HCT116 (cell line): ENCODE results near the gene NMNAT3. TPM values are rescaled to one million over a fixed set of nuclear protein-coding genes. Genes with fewer than 3 reads are reported as not detected.

Experiments used
- ATAC-seq: fragments of 200-7000 bp; cut with Tn5 transposase; 2 replicates; pipeline ENCODE4 v1.9.1; 2020; ENCODE audit warnings: mild to moderate bottlenecking, moderate library complexity
- BruUV-seq: library from RNA; stranded (reverse); fragments of 400-500 nt; replicated peaks from 2 replicates; lab custom pipeline; 2021; lab: Mats Ljungman, UMichigan
- CTCF ChIA-PET: fragments of 300-600 bp; sonication (Branson Sonifier 250); formaldehyde crosslinking; loops from one replicate; lab custom pipeline; 2021; ENCODE audit warnings: antibody characterized with exemption; lab: Charles Lee
- POLR2A ChIA-PET: fragments of 300-600, 350-600 bp; sonication (Branson Sonifier 250); formaldehyde crosslinking; loops from one replicate; lab custom pipeline; 2021; ENCODE audit warnings: antibody characterized with exemption; lab: Charles Lee
- RAD21 ChIA-PET, 2 experiments: fragments of 300-600 bp; sonication (Branson Sonifier 250); formaldehyde crosslinking; loops; one replicate each; lab custom pipeline; 2023; ENCODE audit warnings: low total read pairs in 2 of 2; ENCODE audit not compliant: uncharacterized antibody in 2 of 2, unreplicated experiment in 2 of 2, low non-redundant PET in 1 of 2; lab: Charles Lee
- DNase-seq: peaks from one replicate; pipeline ENCODE4 v3.0.0-alpha.2; 2010; ENCODE audit warnings: low read depth, low spot score
- H2AFZ ChIP-seq: fragments of 200-600 bp; shearing (Covaris generic), sonication (generic); 2 replicates; pipeline ENCODE4 v1.6.1; 2017; ENCODE audit warnings: low read depth, mixed run types, mixed read lengths, antibody characterized with exemption, low read length; ENCODE audit not compliant: poor library complexity, severe bottlenecking
- H3K27ac ChIP-seq: 2 replicates; pipeline ENCODE4 v1.5.1; 2012; ENCODE audit warnings: low read depth, low read length
- H3K27me3 ChIP-seq: fragments of 200-600 bp; sonication (generic); 2 replicates; pipeline ENCODE4 v1.6.1; 2016; ENCODE audit warnings: mixed run types, low read length, mixed read lengths; ENCODE audit not compliant: insufficient read depth
- H3K36me3 ChIP-seq, 2 experiments: fragments of 200-500 bp in 1 of 2; fragments of 200-600 bp in 1 of 2; sonication (Bioruptor generic) in 1 of 2; sonication (generic) in 1 of 2; 2 replicates each; pipeline versions ENCODE4 v1.5.1 to v1.6.1; 2014 to 2016; ENCODE audit warnings: low read length in 2 of 2, inconsistent platforms in 1 of 2, mixed read lengths in 1 of 2, mixed run types in 1 of 2; ENCODE audit not compliant: insufficient read depth in 2 of 2, control insufficient read depth in 1 of 2
- H3K4me1 ChIP-seq, 2 experiments: fragments of 200-600 bp in 1 of 2; sonication (generic) in 1 of 2; 2 replicates each; pipeline versions ENCODE4 v1.5.1 to v1.6.1; 2012 to 2017; ENCODE audit warnings: low read length in 2 of 2, inconsistent platforms in 1 of 2, mild to moderate bottlenecking in 1 of 2, mixed read lengths in 1 of 2, mixed run types in 1 of 2, moderate library complexity in 1 of 2; ENCODE audit not compliant: insufficient read depth in 2 of 2, control insufficient read depth in 1 of 2
- H3K4me2 ChIP-seq: fragments of 200-600 bp; sonication (generic); 2 replicates; pipeline ENCODE4 v1.6.1; 2017; ENCODE audit warnings: mixed run types, low read length, mixed read lengths
- H3K4me3 ChIP-seq, 2 experiments: fragments of 200-600 bp in 1 of 2; sonication (generic) in 1 of 2; replicated peaks in 1 of 2; 2 replicates each; pipeline ENCODE4 v1.5.1; 2011 to 2016; ENCODE audit warnings: low read length in 2 of 2, control low read depth in 1 of 2, low read depth in 1 of 2, mild to moderate bottlenecking in 1 of 2, mixed read lengths in 1 of 2, mixed run types in 1 of 2
- H3K79me2 ChIP-seq: fragments of 200-600 bp; sonication (generic); 2 replicates; pipeline ENCODE4 v1.6.1; 2017; ENCODE audit warnings: mild to moderate bottlenecking, mixed run types, low read length, moderate library complexity, mixed read lengths; ENCODE audit not compliant: insufficient read depth
- H3K9ac ChIP-seq: fragments of 200-600 bp; sonication (generic); 2 replicates; pipeline ENCODE4 v1.6.1; 2016; ENCODE audit warnings: low read length, mixed read lengths
- H3K9me2 ChIP-seq: fragments of 200-600 bp; sonication (generic), shearing (Covaris generic); 2 replicates; pipeline ENCODE4 v1.6.1; 2017; ENCODE audit warnings: mixed run types, mild to moderate bottlenecking, moderate library complexity; ENCODE audit not compliant: insufficient read depth
- H3K9me3 ChIP-seq, 2 experiments: fragments of 200-500 bp in 1 of 2; fragments of 200-600 bp in 1 of 2; sonication (Bioruptor generic) in 1 of 2; sonication (generic) in 1 of 2; 2 replicates each; pipeline ENCODE4 v1.6.1; 2014 to 2017; ENCODE audit warnings: low read length in 2 of 2, mixed read lengths in 2 of 2, inconsistent platforms in 1 of 2, low read depth in 1 of 2, mild to moderate bottlenecking in 1 of 2, mixed run types in 1 of 2, moderate library complexity in 1 of 2; ENCODE audit not compliant: control insufficient read depth in 1 of 2, insufficient read depth in 1 of 2
- H4K20me1 ChIP-seq: fragments of 200-600 bp; sonication (generic), shearing (Covaris generic); 2 replicates; pipeline ENCODE4 v1.6.1; 2017; ENCODE audit warnings: mixed run types, mild to moderate bottlenecking, moderate library complexity; ENCODE audit not compliant: insufficient read depth
- CBX3 ChIP-seq: IDR thresholded peaks from 2 replicates; pipeline ENCODE4 v1.6.1; 2012; ENCODE audit warnings: low read depth
- CEBPB ChIP-seq: IDR thresholded peaks from 2 replicates; pipeline ENCODE4 v1.6.1; 2012; ENCODE audit warnings: low read depth
- ELF1 ChIP-seq: IDR thresholded peaks from 2 replicates; pipeline ENCODE4 v1.6.1; 2012; ENCODE audit warnings: low read depth, borderline replicate concordance
- EZH2 ChIP-seq: fragments of 200-600 bp; sonication (generic); IDR thresholded peaks from 2 replicates; pipeline ENCODE4 v1.6.1; 2017; ENCODE audit warnings: antibody characterized with exemption, mixed run types
- EZH2phosphoT487 ChIP-seq: fragments of 200-600 bp; IDR thresholded peaks from 2 replicates; pipeline ENCODE4 v1.6.1; 2018; ENCODE audit warnings: antibody characterized with exemption, borderline replicate concordance
- FOSL1 ChIP-seq: IDR thresholded peaks from 2 replicates; pipeline ENCODE4 v1.6.1; 2012; ENCODE audit warnings: low read depth
- JUND ChIP-seq: IDR thresholded peaks from 2 replicates; pipeline ENCODE4 v1.6.1; 2012
- POLR2A ChIP-seq: IDR thresholded peaks from 2 replicates; pipeline ENCODE4 v1.7.0; 2011; ENCODE audit warnings: borderline replicate concordance; ENCODE audit not compliant: insufficient read depth, insufficient read length; ENCODE audit errors: extremely low read depth
- POLR2AphosphoS5 ChIP-seq: IDR thresholded peaks from 2 replicates; pipeline ENCODE4 v1.6.1; 2011; ENCODE audit warnings: mild to moderate bottlenecking, low read depth, low read length, moderate library complexity
- RAD21 ChIP-seq: IDR thresholded peaks from 2 replicates; pipeline ENCODE4 v1.6.1; 2012; ENCODE audit warnings: low read depth, mild to moderate bottlenecking
- SIN3A ChIP-seq: IDR thresholded peaks from 2 replicates; pipeline ENCODE4 v1.6.1; 2012; ENCODE audit warnings: low read depth
- SP1 ChIP-seq: IDR thresholded peaks from 2 replicates; pipeline ENCODE4 v1.6.1; 2012; ENCODE audit warnings: low read depth
- SRF ChIP-seq: IDR thresholded peaks from 2 replicates; pipeline ENCODE4 v1.6.1; 2012; ENCODE audit warnings: low read depth
- TCF7L2 ChIP-seq: IDR thresholded peaks from 2 replicates; pipeline ENCODE4 v1.7.0; 2011; ENCODE audit warnings: borderline replicate concordance, inconsistent platforms; ENCODE audit not compliant: insufficient read depth, insufficient read length; ENCODE audit errors: extremely low read depth
- ZFX ChIP-seq: fragments of 450-650 bp; IDR thresholded peaks from 2 replicates; pipeline ENCODE4 v1.6.1; 2017
- ZNF274 ChIP-seq: fragments of 200-500 bp; sonication (Bioruptor generic); IDR thresholded peaks from 2 replicates; pipeline ENCODE4 v1.6.1; 2014; ENCODE audit warnings: mild to moderate bottlenecking, low read depth, low read length, inconsistent platforms
- intact Hi-C: fragments of 100-400 bp; cut with micrococcal nuclease; formaldehyde crosslinking; loops from 2 replicates; pipeline ENCODE4 v1.10.0; 2022
- total RNA-seq: library from RNA; stranded (reverse); gene quantifications from one replicate; pipeline ENCODE4 v1.2.1, GENCODE V29; 2021; ENCODE audit not compliant: unreplicated experiment
- TF ChIP-seq, protein P1 (sequence below), 3 experiments: fragments of 200-600 bp in 1 of 3; sonication (generic) in 1 of 3; IDR thresholded peaks in 2 of 3; conservative IDR thresholded peaks in 1 of 3; 2 replicates each; pipeline ENCODE4 v1.5.1; 2012 to 2017; ENCODE audit warnings: low read depth in 2 of 3, low read length in 2 of 3, antibody characterized with exemption in 1 of 3, borderline replicate concordance in 1 of 3, control low read depth in 1 of 3, mild to moderate bottlenecking in 1 of 3, mixed read lengths in 1 of 3, mixed run types in 1 of 3, moderate library complexity in 1 of 3; ENCODE audit not compliant: insufficient read depth in 1 of 3
- TF ChIP-seq, protein P2 (sequence below): IDR thresholded peaks from 2 replicates; pipeline ENCODE4 v1.6.1; 2012
- TF ChIP-seq, protein P3 (sequence below): IDR thresholded peaks from 2 replicates; pipeline ENCODE4 v1.6.1; 2012; ENCODE audit warnings: low read depth
- TF ChIP-seq, protein P4 (sequence below): IDR thresholded peaks from 2 replicates; pipeline ENCODE4 v1.6.1; 2012

The NMNAT3 gene
- total RNA-seq, 1 experiment from 2014 or later = 5.7 TPM

DNA sequence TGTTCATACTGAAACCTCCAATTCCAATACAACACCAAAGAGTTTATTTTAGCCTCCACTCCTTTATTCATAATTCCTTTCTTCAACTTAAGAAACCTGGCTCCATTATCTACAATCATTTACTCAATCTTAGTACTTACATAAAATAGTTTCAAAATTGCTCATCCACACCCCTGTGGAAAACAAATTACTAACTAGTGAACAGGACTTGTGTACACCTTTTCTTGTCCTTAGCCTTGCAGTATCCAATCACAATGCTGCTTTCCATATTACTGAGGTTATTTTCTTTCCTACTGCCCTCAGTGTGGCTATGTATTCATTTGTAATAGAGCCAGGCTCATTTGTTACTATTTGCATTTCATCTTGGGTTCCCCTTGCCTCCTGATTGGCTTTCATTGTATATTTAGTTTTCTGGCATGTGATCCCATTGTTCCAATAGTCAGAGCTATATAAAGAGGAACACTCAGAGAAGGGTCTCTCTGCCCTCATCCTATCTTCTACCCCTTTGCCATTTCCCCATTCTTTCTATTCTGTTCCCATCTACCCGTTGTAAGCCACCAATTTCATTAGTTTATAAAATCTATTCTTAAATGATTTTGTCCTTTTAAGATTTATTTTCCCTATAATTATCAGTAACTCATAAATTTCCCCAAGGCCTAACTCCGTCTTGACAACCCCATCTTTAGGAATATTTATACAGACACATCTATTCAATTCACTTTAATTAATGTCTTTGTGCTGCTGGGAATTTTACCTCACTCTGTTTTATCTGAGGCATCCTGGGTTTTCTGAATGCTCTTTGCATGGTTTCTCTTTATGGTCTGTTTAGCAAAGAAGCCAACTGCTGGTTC is 70.3 kb downstream of the NMNAT3 start:
- no peak overlapping the region for H2AFZ ChIP-seq
- H3K9ac ChIP-seq = no peak overlapping the region
- no peaks in the 10 kb centered on the region for H3K9me2 ChIP-seq
- no peaks in the 10 kb centered on the region for H3K27me3 ChIP-seq
- no peaks in the 10 kb centered on the region for H3K4me1 ChIP-seq
- ChIA-PET RAD21 (no interaction called here), POLR2A (no interaction called here), CTCF (no interaction called here)
- H3K4me2 ChIP-seq = no peak overlapping the region
- no peak for ATAC-seq
- H3K79me2 ChIP-seq = no peaks in the 10 kb centered on the region
- H3K4me3 ChIP-seq = no peak overlapping the region
- no peaks in the 10 kb centered on the region for H3K9me3 ChIP-seq
- BruUV-seq = no TSS peak
- no peaks in the 10 kb centered on the region for H3K36me3 ChIP-seq
- H3K27ac ChIP-seq = no peak overlapping the region
- H4K20me1 ChIP-seq = no peaks in the 10 kb centered on the region
- TF ChIP-seq, protein P1, sequence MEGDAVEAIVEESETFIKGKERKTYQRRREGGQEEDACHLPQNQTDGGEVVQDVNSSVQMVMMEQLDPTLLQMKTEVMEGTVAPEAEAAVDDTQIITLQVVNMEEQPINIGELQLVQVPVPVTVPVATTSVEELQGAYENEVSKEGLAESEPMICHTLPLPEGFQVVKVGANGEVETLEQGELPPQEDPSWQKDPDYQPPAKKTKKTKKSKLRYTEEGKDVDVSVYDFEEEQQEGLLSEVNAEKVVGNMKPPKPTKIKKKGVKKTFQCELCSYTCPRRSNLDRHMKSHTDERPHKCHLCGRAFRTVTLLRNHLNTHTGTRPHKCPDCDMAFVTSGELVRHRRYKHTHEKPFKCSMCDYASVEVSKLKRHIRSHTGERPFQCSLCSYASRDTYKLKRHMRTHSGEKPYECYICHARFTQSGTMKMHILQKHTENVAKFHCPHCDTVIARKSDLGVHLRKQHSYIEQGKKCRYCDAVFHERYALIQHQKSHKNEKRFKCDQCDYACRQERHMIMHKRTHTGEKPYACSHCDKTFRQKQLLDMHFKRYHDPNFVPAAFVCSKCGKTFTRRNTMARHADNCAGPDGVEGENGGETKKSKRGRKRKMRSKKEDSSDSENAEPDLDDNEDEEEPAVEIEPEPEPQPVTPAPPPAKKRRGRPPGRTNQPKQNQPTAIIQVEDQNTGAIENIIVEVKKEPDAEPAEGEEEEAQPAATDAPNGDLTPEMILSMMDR (IDR thresholded peaks at IDR 0.05 in 2 of 3, conservative IDR thresholded peaks at IDR 0.05 in 1 of 3; ENCODE audit: borderline replicate concordance in 1 of 3, insufficient read depth in 1 of 3, low read depth in 2 of 3, low read length in 2 of 3) = no peak
- no peak for TF ChIP-seq SRF
- TF ChIP-seq SIN3A = no peak
- no peak for TF ChIP-seq TCF7L2
- TF ChIP-seq, protein P2, sequence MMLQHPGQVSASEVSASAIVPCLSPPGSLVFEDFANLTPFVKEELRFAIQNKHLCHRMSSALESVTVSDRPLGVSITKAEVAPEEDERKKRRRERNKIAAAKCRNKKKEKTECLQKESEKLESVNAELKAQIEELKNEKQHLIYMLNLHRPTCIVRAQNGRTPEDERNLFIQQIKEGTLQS = no peak
- no peak for TF ChIP-seq FOSL1
- TF ChIP-seq ELF1 = no peak
- TF ChIP-seq POLR2AphosphoS5 = no peak
- no peak for TF ChIP-seq SP1
- no peak for TF ChIP-seq JUND
- no peak for TF ChIP-seq EZH2
- no peak for TF ChIP-seq EZH2phosphoT487
- no peak for TF ChIP-seq ZFX
- TF ChIP-seq POLR2A = no peak
- TF ChIP-seq, protein P3, sequence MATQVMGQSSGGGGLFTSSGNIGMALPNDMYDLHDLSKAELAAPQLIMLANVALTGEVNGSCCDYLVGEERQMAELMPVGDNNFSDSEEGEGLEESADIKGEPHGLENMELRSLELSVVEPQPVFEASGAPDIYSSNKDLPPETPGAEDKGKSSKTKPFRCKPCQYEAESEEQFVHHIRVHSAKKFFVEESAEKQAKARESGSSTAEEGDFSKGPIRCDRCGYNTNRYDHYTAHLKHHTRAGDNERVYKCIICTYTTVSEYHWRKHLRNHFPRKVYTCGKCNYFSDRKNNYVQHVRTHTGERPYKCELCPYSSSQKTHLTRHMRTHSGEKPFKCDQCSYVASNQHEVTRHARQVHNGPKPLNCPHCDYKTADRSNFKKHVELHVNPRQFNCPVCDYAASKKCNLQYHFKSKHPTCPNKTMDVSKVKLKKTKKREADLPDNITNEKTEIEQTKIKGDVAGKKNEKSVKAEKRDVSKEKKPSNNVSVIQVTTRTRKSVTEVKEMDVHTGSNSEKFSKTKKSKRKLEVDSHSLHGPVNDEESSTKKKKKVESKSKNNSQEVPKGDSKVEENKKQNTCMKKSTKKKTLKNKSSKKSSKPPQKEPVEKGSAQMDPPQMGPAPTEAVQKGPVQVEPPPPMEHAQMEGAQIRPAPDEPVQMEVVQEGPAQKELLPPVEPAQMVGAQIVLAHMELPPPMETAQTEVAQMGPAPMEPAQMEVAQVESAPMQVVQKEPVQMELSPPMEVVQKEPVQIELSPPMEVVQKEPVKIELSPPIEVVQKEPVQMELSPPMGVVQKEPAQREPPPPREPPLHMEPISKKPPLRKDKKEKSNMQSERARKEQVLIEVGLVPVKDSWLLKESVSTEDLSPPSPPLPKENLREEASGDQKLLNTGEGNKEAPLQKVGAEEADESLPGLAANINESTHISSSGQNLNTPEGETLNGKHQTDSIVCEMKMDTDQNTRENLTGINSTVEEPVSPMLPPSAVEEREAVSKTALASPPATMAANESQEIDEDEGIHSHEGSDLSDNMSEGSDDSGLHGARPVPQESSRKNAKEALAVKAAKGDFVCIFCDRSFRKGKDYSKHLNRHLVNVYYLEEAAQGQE = no peak
- TF ChIP-seq, protein P4, sequence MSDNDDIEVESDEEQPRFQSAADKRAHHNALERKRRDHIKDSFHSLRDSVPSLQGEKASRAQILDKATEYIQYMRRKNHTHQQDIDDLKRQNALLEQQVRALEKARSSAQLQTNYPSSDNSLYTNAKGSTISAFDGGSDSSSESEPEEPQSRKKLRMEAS = no peak
- no peak for TF ChIP-seq ZNF274
- no peak for TF ChIP-seq CEBPB
- TF ChIP-seq RAD21 = no peak
- no peak for TF ChIP-seq CBX3
- intact Hi-C loops = no loop called here
- no peak for DNase-seq
